GM12878 (cell line): ENCODE measurements around the gene APEX1. TPM values are rescaled to one million over a fixed set of nuclear protein-coding genes. Genes with fewer than 3 reads are reported as not detected.

Source experiments
- ATF3 ChIP-seq: IDR thresholded peaks from 2 replicates; pipeline ENCODE4 v1.6.1; 2011; ENCODE audit warnings: low read depth, mild to moderate bottlenecking, low read length, moderate library complexity, borderline replicate concordance; ENCODE audit errors: extremely low read depth
- ATF7 ChIP-seq: fragments of 450-650 bp; IDR thresholded peaks from 2 replicates; pipeline ENCODE4 v1.6.1; 2016; ENCODE audit warnings: low read depth, mild to moderate bottlenecking
- BMI1 ChIP-seq: fragments of 450-650 bp; IDR thresholded peaks from 2 replicates; pipeline ENCODE4 v1.6.1; 2016; ENCODE audit warnings: mild to moderate bottlenecking, moderate library complexity, borderline replicate concordance
- BRCA1 ChIP-seq: IDR thresholded peaks from 2 replicates; pipeline ENCODE4 v1.6.1; 2011; ENCODE audit warnings: low read depth, low read length, improper control_type of control experiment
- ELK1 ChIP-seq: IDR thresholded peaks from 2 replicates; pipeline ENCODE4 v1.6.1; 2012; ENCODE audit warnings: low read depth, low read length, improper control_type of control experiment
- FOXM1 ChIP-seq: IDR thresholded peaks from 2 replicates; pipeline ENCODE4 v1.6.1; 2012; ENCODE audit warnings: low read depth, mild to moderate bottlenecking, inconsistent platforms, low read length, moderate library complexity
- HCFC1 ChIP-seq: fragments of 150-350 bp; IDR thresholded peaks from 2 replicates; pipeline ENCODE4 v1.6.1; 2014; ENCODE audit warnings: low read length
- HSF1 ChIP-seq: fragments of 150-350 bp; IDR thresholded peaks from 2 replicates; pipeline ENCODE4 v1.6.1; 2014; ENCODE audit warnings: mild to moderate bottlenecking, low read depth, low read length
- MTA2 ChIP-seq: fragments of 450-650 bp; IDR thresholded peaks from 2 replicates; pipeline ENCODE4 v1.6.1; 2016; ENCODE audit warnings: low read depth, mild to moderate bottlenecking, moderate library complexity
- NFYA ChIP-seq: IDR thresholded peaks from 2 replicates; pipeline ENCODE4 v1.6.1; 2011; ENCODE audit warnings: low read depth, mild to moderate bottlenecking, low read length, improper control_type of control experiment, borderline replicate concordance
- NR2C2 ChIP-seq: IDR thresholded peaks from 2 replicates; pipeline ENCODE4 v1.6.1; 2011; ENCODE audit warnings: borderline replicate concordance, low read depth; ENCODE audit not compliant: control insufficient read depth, insufficient read length
- SMC3 ChIP-seq: IDR thresholded peaks from 2 replicates; pipeline ENCODE4 v1.6.1; 2011; ENCODE audit warnings: low read length, improper control_type of control experiment, borderline replicate concordance
- TBL1XR1 ChIP-seq: IDR thresholded peaks from 2 replicates; pipeline ENCODE4 v1.6.1; 2012; ENCODE audit warnings: low read depth, low read length, improper control_type of control experiment
- USF1 ChIP-seq: IDR thresholded peaks from 2 replicates; pipeline ENCODE4 v1.6.1; 2011; ENCODE audit warnings: borderline replicate concordance, low read depth, mild to moderate bottlenecking, moderate library complexity, mixed read lengths, low read length; ENCODE audit not compliant: insufficient read depth; ENCODE audit errors: extremely low read length
- ZBTB33 ChIP-seq: fragments of 450-650 bp; IDR thresholded peaks from 2 replicates; pipeline ENCODE4 v1.6.1; 2017; ENCODE audit warnings: mild to moderate bottlenecking
- ZBTB4 ChIP-seq: fragments of 450-650 bp; formaldehyde crosslinking; IDR thresholded peaks from 2 replicates; pipeline ENCODE4 v1.4.0; 2022; ENCODE audit warnings: mild to moderate bottlenecking, moderate library complexity
- polyA plus RNA-seq, 11 experiments: library from polyadenylated mRNA; depleted of rRNA in 4 of 11; unstranded in 6 of 11; stranded (reverse) in 5 of 11; fragments of >200 nt; fragmentation: Nextera tagmentation in 4 of 11; fragmentation: Illumina TruSeq in 1 of 11; extraction: Ambion mirVana in 4 of 11; extraction: Trizol in 1 of 11; gene quantifications; 1 replicate in 1 of 11; 2 replicates in 10 of 11; pipeline versions ENCODE4 v1.2.1 to v1.2.3, GENCODE V29; 2011 to 2016; ENCODE audit warnings: inconsistent platforms in 2 of 11, missing spikeins in 2 of 11, low read depth in 1 of 11
- total RNA-seq, 4 experiments: library from RNA; depleted of rRNA in 3 of 4; stranded (reverse); fragments of >200 nt in 3 of 4; fragmentation: Illumina TruSeq in 1 of 4; extraction: Trizol in 1 of 4; gene quantifications; 2 replicates each; pipeline versions ENCODE4 v1.2.1 to v1.2.3, GENCODE V29; 2013 to 2021

APEX1 gene
- total and polyA plus RNA-seq, 10 of the 15 experiments (the other 5 are each of a cell fraction or from before 2014, with no cell fraction given), result 115 to 407 (median 300) TPM

GRCh38 chr14:20461225-20462141 lies 6.5 kb downstream of the APEX1 start, which contains the start of gene PIP4P1 (continued):
- TF ChIP-seq HSF1 (no peak), TBL1XR1 (no peak; the same call in 1 of the 2 replicates), ZBTB4 (CRISPR knock-in tag) (0 out of 2 replicates have a peak, but pooled peaks have one; percentile 61), USF1 (peak; percentile 97), NFYA (peak; percentile 63), FOXM1 (peak; percentile 42; the same call in 1 of the 2 replicates), ZBTB33 (no peak), MTA2 (no peak), BRCA1 (no peak), ATF7 (peak; percentile 66), ELK1 (no peak), SMC3 (no peak), HCFC1 (peak; percentile 41), ATF3 (peak; percentile 95), BMI1 (no peak), NR2C2 (no peak)
